HG02642 (cell line): Measurements from ENCODE around the gene PLEKHH3.
A peak's percentile ranks its signal among the peaks of the same experiment; 100 is the strongest.

ENCODE experiments used
- ATAC-seq: cut with Tn5 transposase; IDR thresholded peaks from one replicate; pipeline ENCODE4 v1.9.1; 2021; ENCODE audit warnings: mild to moderate bottlenecking; ENCODE audit not compliant: unreplicated experiment, poor library complexity

PLEKHH3 gene

GRCh38 chr17:42686520-42687128 is 9.8 kb upstream of the PLEKHH3 start:
- no peak for ATAC-seq

DNA sequence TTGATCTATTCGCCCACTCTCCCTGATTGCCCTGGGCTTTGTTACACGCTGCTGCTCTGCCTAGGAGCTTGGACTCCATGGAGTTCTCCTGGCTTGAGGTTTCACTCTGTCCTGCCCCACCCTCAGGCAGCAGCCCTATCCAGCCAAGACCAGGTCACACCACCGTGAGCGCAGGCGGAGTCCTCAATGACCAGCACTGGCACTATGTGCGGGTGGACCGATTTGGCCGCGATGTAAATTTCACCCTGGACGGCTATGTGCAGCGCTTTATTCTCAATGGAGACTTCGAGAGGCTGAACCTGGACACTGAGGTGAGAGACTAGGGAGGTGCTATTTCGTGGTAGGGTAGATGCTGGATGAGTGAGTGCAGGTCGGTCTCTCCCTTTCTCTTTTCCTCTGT is 9.0 kb upstream of the PLEKHH3 start:
- ATAC-seq = no peak

DNA sequence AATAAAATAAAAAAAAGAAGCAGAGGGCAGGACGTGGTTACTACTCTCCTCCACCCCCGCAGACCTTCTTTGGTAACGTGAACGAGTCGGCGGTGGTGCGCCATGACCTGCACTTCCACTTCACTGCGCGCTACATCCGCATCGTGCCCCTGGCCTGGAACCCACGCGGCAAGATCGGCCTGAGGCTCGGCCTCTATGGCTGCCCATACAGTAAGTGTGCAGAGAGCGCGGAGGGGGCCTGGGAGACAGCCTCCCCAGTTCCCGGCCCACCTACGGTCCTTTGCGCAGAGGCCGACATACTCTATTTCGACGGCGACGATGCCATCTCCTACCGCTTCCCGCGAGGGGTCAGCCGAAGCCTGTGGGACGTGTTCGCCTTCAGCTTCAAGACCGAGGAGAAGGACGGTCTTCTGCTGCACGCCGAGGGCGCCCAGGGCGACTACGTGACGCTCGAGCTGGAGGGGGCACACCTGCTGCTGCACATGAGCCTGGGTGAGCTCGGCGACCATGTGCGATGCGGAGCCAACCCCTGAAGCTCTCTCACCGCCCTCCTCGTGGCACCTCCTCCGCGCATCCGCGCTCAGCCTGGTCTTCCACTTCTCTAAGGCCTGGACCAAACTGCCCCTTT is 8.2 kb upstream of the PLEKHH3 start:
- no peak for ATAC-seq

GRCh38 chr17:42683407-42684034 is 6.7 kb upstream of the PLEKHH3 start:
- no peak for ATAC-seq

- no peak for ATAC-seq
Observed at GRCh38 chr17:42682722-42683403, 6.1 kb upstream of the PLEKHH3 start.

DNA sequence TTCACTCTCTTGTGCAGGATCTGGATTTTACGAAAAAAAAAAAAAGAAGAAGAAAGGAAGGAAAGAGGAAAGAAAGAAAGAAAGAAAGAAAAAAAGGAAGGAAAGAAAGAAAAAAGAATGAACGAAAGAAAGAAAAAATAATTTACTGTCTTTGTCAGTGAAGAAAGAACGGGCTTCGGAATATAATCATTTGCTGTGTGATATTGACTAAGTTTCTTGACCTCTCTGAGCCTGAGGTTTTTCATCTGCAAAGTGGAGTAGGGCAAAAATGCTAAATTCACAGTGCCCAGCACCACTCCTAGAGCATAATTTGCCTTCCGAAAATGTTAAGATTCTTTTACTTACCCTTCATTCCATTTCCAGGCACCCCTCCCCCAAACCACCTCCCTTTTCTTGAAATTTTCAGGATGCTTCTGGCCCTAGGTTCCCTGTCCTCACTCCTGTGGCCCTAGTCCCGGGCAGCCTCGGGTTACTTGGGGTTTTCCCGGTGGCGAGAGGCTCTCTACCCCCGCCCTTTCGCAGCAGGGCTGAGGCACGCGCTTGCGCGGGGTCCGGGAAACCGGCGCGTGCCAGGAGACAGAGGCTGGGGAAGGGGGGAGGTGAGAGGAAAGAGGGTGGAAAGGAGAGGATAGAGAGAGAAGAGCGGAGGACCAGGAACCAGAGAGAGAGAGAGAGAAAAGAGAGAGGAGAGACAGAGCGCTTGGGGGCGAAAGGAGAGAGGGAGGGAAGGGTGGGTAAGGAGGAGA is 5.4 kb upstream of the PLEKHH3 start, which contains the start of gene CNTNAP1:
TSS of gene CNTNAP1 (plus strand) at position 556 of the 746 bp plus-strand sequence. CDS start 299 bp downstream, outside the sequence.
- ATAC-seq = no peak

DNA sequence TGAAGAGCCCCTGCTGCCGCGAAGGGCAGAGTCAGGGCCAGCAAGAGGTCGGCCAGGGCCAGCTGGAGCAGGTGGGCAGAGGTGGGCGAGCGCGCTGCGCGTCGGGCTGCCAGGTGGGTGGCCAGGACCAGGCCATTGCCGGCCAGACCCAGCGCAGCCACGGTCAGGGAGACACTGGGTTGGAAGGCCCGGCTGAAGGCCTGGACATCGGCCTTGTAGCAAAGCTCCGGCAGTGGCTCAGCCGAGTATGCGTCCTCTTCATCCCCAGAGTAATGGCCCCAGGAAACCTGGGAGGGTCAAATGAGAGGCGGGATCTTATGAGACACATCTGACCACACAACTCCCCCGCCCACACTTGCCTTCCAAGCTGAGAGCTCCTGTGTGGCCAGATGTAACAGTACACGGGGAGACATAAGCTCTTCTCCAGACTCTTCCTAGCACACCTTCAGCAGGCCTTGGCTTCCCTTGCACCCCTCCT is 3.6 kb upstream of the PLEKHH3 start:
- no peak for ATAC-seq

GRCh38 chr17:42679492-42680330 is 2.9 kb upstream of the PLEKHH3 start:
- ATAC-seq = peak; percentile 24

- ATAC-seq = no peak
Observed at GRCh38 chr17:42678951-42679491, 2.2 kb upstream of the PLEKHH3 start.

DNA sequence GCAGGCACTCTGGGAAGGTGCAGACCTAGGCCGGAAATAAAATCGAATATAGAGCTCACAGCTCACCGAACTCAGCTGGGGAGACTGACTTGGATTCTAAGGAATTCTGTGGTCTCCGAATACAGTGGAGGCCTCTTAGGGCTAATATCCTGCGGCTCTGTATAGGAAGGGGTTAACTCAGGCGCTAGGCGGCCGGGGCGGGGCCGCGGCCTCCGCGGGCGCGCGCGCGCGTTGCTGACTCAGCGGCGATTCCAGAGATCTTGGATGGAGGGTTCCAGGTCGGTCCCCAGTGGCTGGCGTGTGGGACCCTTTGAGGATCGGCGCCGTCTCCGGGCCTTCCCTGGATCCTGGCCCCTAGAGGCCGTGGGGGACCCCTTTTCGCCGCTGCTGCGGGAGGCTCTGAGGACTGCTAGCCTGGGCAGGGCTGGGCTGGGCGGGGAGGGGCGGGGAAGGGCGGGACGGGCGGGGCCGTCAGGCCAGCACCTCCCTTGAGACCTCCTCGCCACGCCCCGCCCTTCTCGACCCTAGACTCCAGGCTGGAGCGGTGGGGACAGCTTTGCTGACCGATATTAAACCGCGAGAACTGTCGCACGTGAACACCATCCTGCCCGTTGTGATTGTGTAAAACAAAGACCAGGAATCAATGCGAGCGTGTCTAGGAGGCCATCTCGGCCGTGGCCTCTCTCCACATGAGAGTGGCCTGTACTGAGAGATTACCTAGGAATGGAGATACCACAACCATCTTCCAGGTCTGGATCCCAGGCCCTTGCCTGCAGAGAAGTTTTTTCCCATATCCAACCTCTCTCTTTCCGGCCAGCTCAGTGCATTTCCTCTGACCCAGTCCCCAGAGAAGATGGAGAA is 1.4 kb upstream of the PLEKHH3 start:
- peak; percentile 26 for ATAC-seq

DNA sequence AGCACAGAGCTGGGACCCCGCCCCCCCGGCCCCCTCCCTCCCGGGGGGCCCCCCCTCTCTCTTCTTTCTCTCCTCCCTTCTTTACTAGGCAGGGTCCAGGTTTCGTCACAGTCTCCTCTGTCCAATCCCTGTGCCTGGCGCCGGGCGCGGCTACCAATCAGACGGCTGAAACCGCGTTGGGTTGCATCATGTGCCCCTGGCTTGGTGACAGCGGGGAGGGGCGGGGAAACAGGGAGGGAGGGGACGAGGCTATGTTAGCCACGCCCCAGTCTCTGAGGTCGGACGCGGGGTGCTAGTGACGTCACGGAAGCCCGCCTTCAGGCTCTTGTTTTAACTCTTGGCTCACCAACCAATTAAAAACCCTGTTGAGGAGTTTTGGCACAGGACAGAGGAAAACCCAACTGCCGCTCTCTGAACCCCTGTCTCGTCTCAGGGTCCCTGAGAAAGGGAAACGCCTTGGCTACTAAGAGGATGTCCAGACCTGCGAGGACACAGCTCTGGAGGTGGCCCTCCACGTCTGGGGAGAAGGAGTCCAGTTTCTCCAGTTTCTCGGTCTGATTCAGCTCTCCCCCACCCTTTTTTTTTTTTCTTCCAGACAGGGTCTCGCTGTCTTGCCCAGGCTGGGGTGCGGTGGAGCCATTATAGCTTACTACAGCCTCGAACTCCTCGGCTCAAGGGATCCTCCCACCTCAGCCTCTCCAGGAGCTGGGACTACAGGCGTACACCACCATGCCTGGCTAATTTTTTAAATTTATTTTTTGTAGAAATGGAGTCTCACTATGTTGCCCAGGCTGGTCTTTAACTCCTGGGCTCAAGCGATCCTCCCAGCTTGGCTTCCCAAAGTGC is 441 bp upstream of the PLEKHH3 start:
- peak; percentile 62 for ATAC-seq

DNA sequence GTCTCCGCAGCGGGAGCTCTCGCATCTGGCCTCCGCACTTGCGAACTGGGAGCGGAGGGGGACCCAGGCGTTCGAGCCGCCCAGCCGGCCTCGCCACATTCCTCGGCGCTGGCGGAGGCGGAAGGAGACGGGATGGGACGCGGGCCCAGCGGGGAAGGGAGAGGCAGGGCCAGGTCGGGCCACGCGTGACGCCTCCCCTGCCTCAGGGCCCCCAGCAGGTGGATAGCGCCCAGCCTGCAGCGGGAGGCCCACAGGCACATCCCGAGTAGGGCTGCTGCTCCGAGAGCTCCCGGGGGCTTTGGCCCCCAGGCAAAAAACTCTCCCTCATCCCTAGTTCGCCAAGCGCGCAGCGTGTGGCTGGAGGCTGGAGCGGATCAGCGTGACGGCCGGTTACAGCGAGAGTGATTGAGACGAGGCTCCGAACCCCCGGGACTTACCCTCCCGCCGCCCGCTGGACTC is 800 bp downstream of the PLEKHH3 start:
- ATAC-seq = no peak

DNA sequence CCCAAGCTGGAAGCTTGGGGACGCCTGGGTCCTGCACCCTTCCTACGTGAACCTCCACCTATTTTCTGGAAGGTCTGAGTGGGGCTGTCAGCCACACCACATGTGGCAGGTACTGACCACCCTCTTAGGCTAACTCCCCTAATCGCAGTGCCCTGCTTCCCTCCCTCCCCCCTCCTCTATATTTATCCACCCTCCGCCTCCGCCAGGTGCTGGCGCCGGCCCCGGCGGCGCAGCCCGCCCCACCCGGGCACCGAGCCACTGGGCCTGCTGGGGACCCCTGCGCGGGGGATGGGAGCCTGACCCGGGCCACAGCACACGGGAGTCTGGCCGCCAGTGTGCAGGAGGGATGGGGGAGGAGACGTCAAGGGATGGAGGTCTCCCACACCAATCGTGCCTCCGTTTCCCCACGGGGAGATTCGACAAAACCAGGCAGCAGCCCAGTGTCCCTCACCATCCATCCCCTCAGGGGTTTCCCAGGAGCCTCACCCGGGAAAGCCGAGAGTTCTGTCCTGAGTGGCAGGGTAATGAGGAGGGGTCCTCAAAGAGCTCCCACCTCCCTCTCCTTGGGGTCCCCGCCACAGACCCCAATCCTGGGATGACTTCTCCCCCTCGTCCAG is 1.3 kb downstream of the PLEKHH3 start:
- no peak for ATAC-seq

GRCh38 chr17:42674755-42675347 is 1.9 kb downstream of the PLEKHH3 start:
- ATAC-seq = no peak

GRCh38 chr17:42673885-42674754 is 2.7 kb downstream of the PLEKHH3 start:
- ATAC-seq = no peak
